Subcutaneous adipose tissue (tissue), 4 donors: Measurements from ENCODE around the gene THAP5. TPM values are rescaled to one million over a fixed set of nuclear protein-coding genes. Genes with fewer than 3 reads are reported as not detected.

Experiments
- total RNA-seq, 4 donors: library from RNA; depleted of rRNA; stranded (reverse); fragments of >200 nt; gene quantifications; one replicate each; pipeline ENCODE4 v1.1.0, GENCODE V29; 2016
- TF ChIP-seq, protein P1 (sequence below): fragments of 450-650 bp; IDR thresholded peaks from one replicate; pipeline ENCODE4 v1.5.1; 2016; ENCODE audit warnings: low read depth, mild to moderate bottlenecking, control low read depth, antibody characterized with exemption, moderate library complexity

The THAP5 gene
- total RNA-seq, 4 donors from 2014 or later, result 17.3 to 29.3 (median 21.3) TPM

DNA sequence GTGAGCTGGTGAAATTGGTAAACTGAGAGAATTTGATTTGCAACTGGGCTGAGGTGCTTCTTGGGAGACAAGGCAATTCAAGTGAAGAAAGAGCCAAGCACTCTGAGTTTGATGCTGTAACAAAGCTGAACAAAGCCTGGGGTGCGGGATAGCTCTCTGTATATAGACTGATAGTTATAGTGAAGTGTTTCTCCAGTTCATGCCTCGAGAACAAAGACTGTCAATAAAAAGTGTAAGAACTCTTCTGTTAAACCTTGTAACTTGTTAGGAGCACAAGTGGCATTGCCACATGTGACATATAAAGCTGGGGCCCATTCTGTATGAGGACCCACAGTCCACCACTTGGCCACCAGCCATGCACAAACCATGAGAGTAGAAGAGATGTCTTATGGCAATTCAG is 32.3 kb downstream of the THAP5 start:
- TF ChIP-seq, protein P1, sequence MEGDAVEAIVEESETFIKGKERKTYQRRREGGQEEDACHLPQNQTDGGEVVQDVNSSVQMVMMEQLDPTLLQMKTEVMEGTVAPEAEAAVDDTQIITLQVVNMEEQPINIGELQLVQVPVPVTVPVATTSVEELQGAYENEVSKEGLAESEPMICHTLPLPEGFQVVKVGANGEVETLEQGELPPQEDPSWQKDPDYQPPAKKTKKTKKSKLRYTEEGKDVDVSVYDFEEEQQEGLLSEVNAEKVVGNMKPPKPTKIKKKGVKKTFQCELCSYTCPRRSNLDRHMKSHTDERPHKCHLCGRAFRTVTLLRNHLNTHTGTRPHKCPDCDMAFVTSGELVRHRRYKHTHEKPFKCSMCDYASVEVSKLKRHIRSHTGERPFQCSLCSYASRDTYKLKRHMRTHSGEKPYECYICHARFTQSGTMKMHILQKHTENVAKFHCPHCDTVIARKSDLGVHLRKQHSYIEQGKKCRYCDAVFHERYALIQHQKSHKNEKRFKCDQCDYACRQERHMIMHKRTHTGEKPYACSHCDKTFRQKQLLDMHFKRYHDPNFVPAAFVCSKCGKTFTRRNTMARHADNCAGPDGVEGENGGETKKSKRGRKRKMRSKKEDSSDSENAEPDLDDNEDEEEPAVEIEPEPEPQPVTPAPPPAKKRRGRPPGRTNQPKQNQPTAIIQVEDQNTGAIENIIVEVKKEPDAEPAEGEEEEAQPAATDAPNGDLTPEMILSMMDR, result no peak

DNA sequence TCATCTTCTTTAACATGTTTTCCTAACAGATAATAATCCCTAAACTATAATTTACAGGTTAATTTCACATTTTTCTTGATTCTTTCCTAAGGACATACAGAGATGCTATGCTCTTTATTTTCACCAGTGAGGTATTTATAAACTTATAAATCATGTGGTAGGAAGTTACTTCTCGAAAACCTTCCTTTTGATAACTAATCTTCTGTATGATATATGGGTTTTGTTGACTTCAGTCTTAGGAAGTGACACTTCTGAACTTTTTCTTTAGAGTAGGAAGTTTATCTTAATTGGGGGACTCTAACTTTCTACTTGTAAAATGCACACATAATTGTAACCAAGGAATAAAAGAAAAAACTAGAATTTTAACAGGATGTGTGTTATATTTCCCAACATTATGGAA is 33.8 kb downstream of the THAP5 start:
- TF ChIP-seq, protein P1, result no peak

DNA sequence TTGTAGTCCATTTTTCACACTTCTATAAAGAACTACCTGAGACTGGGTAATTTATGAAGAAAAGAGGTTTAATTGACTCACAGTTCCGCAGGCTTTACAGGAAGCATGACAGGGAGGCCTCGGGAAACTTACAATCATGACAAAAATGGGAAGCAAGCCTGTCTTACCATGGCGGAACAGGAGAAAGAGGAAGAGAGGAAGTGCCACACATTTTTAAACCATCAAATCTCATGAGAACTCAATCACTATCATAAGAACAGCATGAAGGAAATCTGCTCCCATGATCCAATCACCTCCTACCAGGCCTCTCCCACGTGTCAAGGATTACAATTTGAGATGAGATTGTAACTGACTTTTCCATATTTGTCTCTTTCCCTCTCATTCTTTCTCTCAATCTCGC is 34.2 kb downstream of the THAP5 start:
- TF ChIP-seq, protein P1, result no peak

DNA sequence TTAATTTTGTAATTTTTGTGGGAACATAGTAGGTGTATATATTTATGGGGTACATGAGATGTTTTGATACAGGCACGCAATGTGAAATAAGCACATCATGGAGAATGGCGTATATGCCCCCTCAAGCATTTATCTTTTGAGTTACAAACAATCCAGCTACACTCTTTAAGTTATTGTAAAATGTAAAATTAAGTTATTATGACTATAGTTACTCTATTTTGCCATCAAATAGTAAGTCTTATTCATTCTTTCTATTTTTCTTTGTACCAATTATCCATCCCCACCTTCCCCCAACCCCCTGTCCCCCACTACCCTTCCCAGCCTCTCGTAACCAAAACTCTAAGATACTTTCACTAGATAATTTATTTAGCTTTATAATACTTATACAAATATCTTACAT is 35.8 kb downstream of the THAP5 start:
- TF ChIP-seq, protein P1, result no peak

DNA sequence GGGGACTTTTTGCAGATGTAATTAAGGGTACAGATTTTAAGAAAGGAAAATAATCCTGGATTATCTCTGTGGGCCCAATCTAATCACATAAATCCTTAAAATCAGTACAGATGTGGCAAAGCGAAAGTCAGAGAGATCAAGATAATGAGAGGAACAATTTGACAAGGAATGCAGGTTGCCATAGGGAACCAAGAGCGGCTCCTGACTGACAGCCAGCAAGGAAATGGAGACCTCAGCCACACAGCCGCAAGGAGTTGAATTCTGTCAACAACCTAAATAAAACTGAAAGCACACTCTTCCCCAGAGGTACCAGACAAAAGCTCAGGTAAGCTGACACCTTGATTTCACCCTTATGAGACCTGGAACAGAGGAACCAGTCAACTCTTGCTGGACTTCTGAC is 40.2 kb downstream of the THAP5 start:
- TF ChIP-seq, protein P1, result no peak

DNA sequence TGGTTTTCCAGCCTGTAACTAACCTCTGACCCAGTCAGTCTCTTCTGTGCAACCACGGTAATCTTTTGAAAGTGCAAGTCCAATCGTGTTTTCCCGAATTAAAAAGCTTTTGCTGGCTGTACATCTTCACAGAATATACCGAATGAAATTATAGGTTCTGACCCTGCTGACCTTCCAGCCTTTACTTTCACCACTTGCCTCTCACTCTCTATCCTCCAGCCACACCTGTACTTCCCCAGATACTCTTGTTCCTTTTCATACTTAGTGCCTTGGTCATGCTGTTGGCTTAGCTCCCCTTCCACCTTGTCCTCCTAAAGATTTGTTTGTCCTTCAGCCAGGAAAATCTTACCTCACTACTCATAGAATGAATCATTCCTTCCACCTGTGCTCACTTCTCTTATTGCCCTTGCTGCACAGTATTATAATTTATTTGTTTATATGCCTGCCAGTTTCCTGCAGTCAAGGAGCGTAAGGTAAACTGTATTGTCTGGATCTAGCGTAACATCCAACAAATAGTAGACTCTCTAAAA is 41.3 kb downstream of the THAP5 start:
- TF ChIP-seq, protein P1, result no peak

DNA sequence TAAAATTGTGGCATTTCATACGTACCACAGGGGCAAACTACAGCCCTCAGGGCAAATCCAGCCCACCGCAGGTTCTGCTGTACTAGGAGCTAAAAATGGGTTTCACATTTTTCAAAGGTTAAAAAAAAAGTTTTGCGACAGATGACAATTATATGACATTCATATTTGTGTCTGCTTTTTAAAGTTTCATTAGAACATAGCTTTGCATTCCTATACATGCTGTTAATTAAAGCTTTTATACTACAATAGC is 42.8 kb downstream of the THAP5 start:
- TF ChIP-seq, protein P1, result no peak
